ENCODE results near the gene CS. TPM values are rescaled to one million over a fixed set of nuclear protein-coding genes. Genes with fewer than 3 reads are reported as not detected.

CS gene
- 52.1 and 61.7 TPM in 2 replicates for total RNA-seq

GRCh38 chr12:56299853-56300643 is at the start of gene CS:
Gene CS, minus strand, starts transcription at chr12:56300330. Its CDS starts 129 bp downstream, at chr12:56300201.

GRCh38 chr12:56338308-56339157 is 38.4 kb upstream of the CS start, which contains the start of gene IL23A:
Gene IL23A, plus strand, starts transcription at chr12:56338884. Its CDS starts 161 bp downstream, at chr12:56339045.

GRCh38 chr12:56333679-56334489 is 33.8 kb upstream of the CS start, which contains the start of gene PAN2:
Gene PAN2, minus strand, starts transcription at chr12:56334000. Its CDS starts 906 bp downstream, at chr12:56333094.

GRCh38 chr12:56315622-56316473 is 15.7 kb upstream of the CS start, which contains the start of gene CNPY2:
Gene CNPY2, minus strand, starts transcription at chr12:56315988. Its CDS starts 771 bp downstream, at chr12:56315217.

GRCh38 chr12:56266693-56267442 is 33.3 kb downstream of the CS start, which contains the start of gene COQ10A:
Gene COQ10A, plus strand, starts transcription at chr12:56266942. Its CDS starts 177 bp downstream, at chr12:56267119.

GRCh38 chr12:56258068-56258819 is 41.9 kb downstream of the CS start, which contains the start of gene ANKRD52:
Gene ANKRD52, minus strand, starts transcription at chr12:56258384. Its CDS starts 115 bp downstream, at chr12:56258269.

GRCh38 chr12:56229916-56230431 is 70.2 kb downstream of the CS start, which contains the start of gene SLC39A5:
Gene SLC39A5, plus strand, starts transcription at chr12:56230051. Its CDS starts 1,224 bp downstream, at chr12:56231275.

GRCh38 chr12:56224102-56224701 is 75.9 kb downstream of the CS start, which contains the start of gene NABP2:
Gene NABP2, plus strand, starts transcription at chr12:56224342. Its CDS starts 515 bp downstream, at chr12:56224857.

GRCh38 chr12:56221757-56222530 is 78.2 kb downstream of the CS start, which contains the start of gene RNF41:
Gene RNF41, minus strand, starts transcription at chr12:56221922. Its CDS starts 7,875 bp downstream, at chr12:56214047.

Other genes with a start within 250 kb of the CS start
- 0.28 TPM in 2 replicates for gene ERBB3, start 220.2 kb downstream of the CS start, total RNA-seq
- 86.5 and 93.8 TPM in 2 replicates for gene PA2G4, start 195.8 kb downstream of the CS start, total RNA-seq
- gene RPL41, start 183.7 kb downstream of the CS start, total RNA-seq = 4,326 and 4,609 TPM in 2 replicates
- 5.7 and 6.6 TPM in 2 replicates for gene ZC3H10, start 182.1 kb downstream of the CS start, total RNA-seq
- gene ESYT1, start 172.1 kb downstream of the CS start, total RNA-seq = 163 and 185 TPM in 2 replicates
- gene MYL6B, start 147.7 kb downstream of the CS start, total RNA-seq = 94.5 and 122 TPM in 2 replicates
- gene MYL6, start 142.0 kb downstream of the CS start, total RNA-seq = 2,455 and 2,914 TPM in 2 replicates
- gene SMARCC2, start 110.8 kb downstream of the CS start, total RNA-seq = 40.0 and 47.7 TPM in 2 replicates
- gene RNF41, start 78.4 kb downstream of the CS start, total RNA-seq = 165 and 169 TPM in 2 replicates
- 21.9 and 22.6 TPM in 2 replicates for gene NABP2, start 76.0 kb downstream of the CS start, total RNA-seq
- under 0.01 TPM in 2 replicates for gene SLC39A5, start 70.3 kb downstream of the CS start, total RNA-seq
- 9.7 and 12.2 TPM in 2 replicates for gene ANKRD52, start 41.9 kb downstream of the CS start, total RNA-seq
- gene COQ10A, start 33.4 kb downstream of the CS start, total RNA-seq = 6.4 and 8.0 TPM in 2 replicates
- 85.5 and 104 TPM in 2 replicates for gene CNPY2, start 15.7 kb upstream of the CS start, total RNA-seq
- gene PAN2, start 33.7 kb upstream of the CS start, total RNA-seq = 17.8 and 24.4 TPM in 2 replicates
- not detected in 2 replicates for gene IL23A, start 38.6 kb upstream of the CS start, total RNA-seq
- 289 and 326 TPM in 2 replicates for gene STAT2, start 59.8 kb upstream of the CS start, total RNA-seq
- not detected in 2 replicates for gene APOF, start 62.5 kb upstream of the CS start, total RNA-seq
- gene TIMELESS, start 149.1 kb upstream of the CS start, total RNA-seq = 2.1 and 3.6 TPM in 2 replicates
- gene MIP, start 154.3 kb upstream of the CS start, total RNA-seq = not detected in 2 replicates
- 1.00 and 1.2 TPM in 2 replicates for gene SPRYD4, start 168.2 kb upstream of the CS start, total RNA-seq
- 0.09 TPM in 1 of 2 replicates, not detected in the other for gene GLS2, start 187.8 kb upstream of the CS start, total RNA-seq
- gene RBMS2, start 221.5 kb upstream of the CS start, total RNA-seq = 10.2 and 10.5 TPM in 2 replicates